Activated CD8-positive, alpha-beta T cell treated with anti-CD3 and anti-CD28 coated beads for 36 hours (primary cell): ENCODE measurements around the gene MKNK1. TPM values are rescaled to one million over a fixed set of nuclear protein-coding genes. Genes with fewer than 3 reads are reported as not detected.

Experiments
- ATAC-seq: fragments of 200-7000 bp; cut with Tn5 transposase; one replicate; pipeline ENCODE4 v1.10.0; 2021; ENCODE audit warnings: mild to moderate bottlenecking, moderate library complexity
- CTCF ChIA-PET: fragments of 350-600 bp; sonication (Branson Sonifier 250); formaldehyde crosslinking; loops from one replicate; lab custom pipeline; 2021; ENCODE audit warnings: antibody characterized with exemption; lab: Charles Lee
- POLR2A ChIA-PET: fragments of 350-600 bp; sonication (Branson Sonifier 250); formaldehyde crosslinking; loops from one replicate; lab custom pipeline; 2021; ENCODE audit warnings: antibody characterized with exemption; lab: Charles Lee
- DNase-seq: peaks from one replicate; pipeline ENCODE4 v3.0.0-alpha.2; 2020
- H3K27ac Mint-ChIP-seq: one replicate; pipeline ENCODE4 v1.8.0; 2021; ENCODE audit warnings: mild to moderate bottlenecking, mixed read lengths
- H3K27me3 Mint-ChIP-seq: one replicate; pipeline ENCODE4 v1.8.0; 2021; ENCODE audit warnings: mixed read lengths
- H3K36me3 Mint-ChIP-seq: one replicate; pipeline ENCODE4 v1.8.0; 2021; ENCODE audit warnings: low read depth, mixed read lengths
- H3K4me1 Mint-ChIP-seq: one replicate; pipeline ENCODE4 v1.8.0; 2021; ENCODE audit warnings: low read depth, mixed read lengths
- H3K4me3 Mint-ChIP-seq: one replicate; pipeline ENCODE4 v1.8.0; 2021; ENCODE audit warnings: mild to moderate bottlenecking, moderate library complexity, mixed read lengths
- H3K9me3 Mint-ChIP-seq: one replicate; pipeline ENCODE4 v1.8.0; 2021; ENCODE audit warnings: mixed read lengths
- CTCF ChIP-seq: fragments of 200-600 bp; IDR thresholded peaks from one replicate; pipeline ENCODE4 v1.8.0; 2022; ENCODE audit warnings: antibody characterized with exemption, mild to moderate bottlenecking
- intact Hi-C: fragments of 100-400 bp; cut with micrococcal nuclease; formaldehyde crosslinking; loops from one replicate; pipeline ENCODE4 v1.10.0; 2022
- total RNA-seq, 2 experiments: library from RNA; stranded (reverse); gene quantifications; one replicate each; pipeline ENCODE4 v1.2.3, GENCODE V29; 2021

MKNK1 gene
- total RNA-seq, 2 experiments from 2014 or later: 31.1 to 35.5 TPM

GRCh38 chr1:46643368-46643775 is 39.3 kb upstream of the MKNK1 start:
- Mint-ChIP-seq H3K27me3 (no peaks in the 10 kb centered on the region), H3K27ac (no peak overlapping the region), H3K36me3 (peaks cover 16% of the 10 kb centered on the region), H3K4me1 (peaks cover 2% of the 10 kb centered on the region), H3K9me3 (no peaks in the 10 kb centered on the region), H3K4me3 (no peak overlapping the region)
- DNase-seq (no peak), ATAC-seq (no peak)
- CTCF ChIA-PET: no interaction called here
- intact Hi-C loops: no loop called here
- TF ChIP-seq CTCF: no peak
- POLR2A ChIA-PET: no interaction called here

- Mint-ChIP-seq H3K27me3 (no peaks in the 10 kb centered on the region), H3K4me3 (no peak overlapping the region), H3K27ac (no peak overlapping the region), H3K4me1 (no peaks in the 10 kb centered on the region), H3K9me3 (no peaks in the 10 kb centered on the region), H3K36me3 (peaks cover 11% of the 10 kb centered on the region)
- no peak for DNase-seq
- ChIA-PET POLR2A (no interaction called here), CTCF (no interaction called here)
- intact Hi-C loops: no loop called here
- no peak for ATAC-seq
- TF ChIP-seq CTCF: no peak
Observed at GRCh38 chr1:46642115-46642680, 38.1 kb upstream of the MKNK1 start.

- no peak overlapping the region for H3K4me3 Mint-ChIP-seq
- no peak for TF ChIP-seq CTCF
- ChIA-PET POLR2A (no interaction called here), CTCF (interaction anchor here (1.1 kb wide), 1 partner anchor 87 kb away, joined by 3 read pairs; no protein-coding TSS in a partner anchor)
- no peak for ATAC-seq
- intact Hi-C loops: no loop called here
- H3K27me3 Mint-ChIP-seq: no peaks in the 10 kb centered on the region
- H3K36me3 Mint-ChIP-seq: peaks cover 15% of the 10 kb centered on the region
- no peak overlapping the region for H3K27ac Mint-ChIP-seq
- no peaks in the 10 kb centered on the region for H3K4me1 Mint-ChIP-seq
- H3K9me3 Mint-ChIP-seq: no peaks in the 10 kb centered on the region
- no peak for DNase-seq
Observed at GRCh38 chr1:46639547-46639946, 35.5 kb upstream of the MKNK1 start.

- H3K27ac Mint-ChIP-seq: peak overlapping the region; percentile 0
- peaks cover 15% of the 10 kb centered on the region for H3K36me3 Mint-ChIP-seq
- intact Hi-C loops: no loop called here
- ChIA-PET POLR2A (no interaction called here), CTCF (interaction anchor here (1.1 kb wide), 1 partner anchor 87 kb away, joined by 3 read pairs; no protein-coding TSS in a partner anchor)
- DNase-seq (no peak), ATAC-seq (no peak)
- H3K9me3 Mint-ChIP-seq: no peaks in the 10 kb centered on the region
- no peak overlapping the region for H3K4me3 Mint-ChIP-seq
- no peaks in the 10 kb centered on the region for H3K27me3 Mint-ChIP-seq
- H3K4me1 Mint-ChIP-seq: no peaks in the 10 kb centered on the region
- no peak for TF ChIP-seq CTCF
Observed at GRCh38 chr1:46638921-46639320, 34.9 kb upstream of the MKNK1 start.

- H3K9me3 Mint-ChIP-seq: no peaks in the 10 kb centered on the region
- no peak for TF ChIP-seq CTCF
- ATAC-seq (no peak), DNase-seq (no peak)
- no peaks in the 10 kb centered on the region for H3K27me3 Mint-ChIP-seq
- H3K4me3 Mint-ChIP-seq: no peak overlapping the region
- H3K36me3 Mint-ChIP-seq: peaks cover 17% of the 10 kb centered on the region
- intact Hi-C loops: no loop called here
- no peaks in the 10 kb centered on the region for H3K4me1 Mint-ChIP-seq
- no peak overlapping the region for H3K27ac Mint-ChIP-seq
- ChIA-PET POLR2A (interaction anchor here (0.7 kb wide), 1 partner anchor 287 kb away, joined by 3 read pairs; no protein-coding TSS in a partner anchor), CTCF (no interaction called here)
Observed at GRCh38 chr1:46637444-46638083, 33.5 kb upstream of the MKNK1 start.
